KOPT-K1 (cell line): ENCODE data around the gene PTGIS.

Experiments
- H3K27ac ChIP-seq: fragments of 200-600 bp; sonication (generic); 2 replicates; pipeline ENCODE4 v1.5.1; 2016; ENCODE audit warnings: antibody characterized with exemption, mild to moderate bottlenecking, low read depth, low read length; ENCODE audit not compliant: poor library complexity, severe bottlenecking
- H3K36me3 ChIP-seq: fragments of 200-600 bp; sonication (generic); 2 replicates; pipeline ENCODE4 v1.5.1; 2017; ENCODE audit warnings: antibody characterized with exemption, mild to moderate bottlenecking, low read length, moderate library complexity; ENCODE audit not compliant: insufficient read depth
- H3K9me3 ChIP-seq: fragments of 200-600 bp; sonication (generic); 2 replicates; pipeline ENCODE4 v1.5.1; 2017; ENCODE audit warnings: antibody characterized with exemption, low read length, mild to moderate bottlenecking; ENCODE audit not compliant: insufficient read depth, poor library complexity, severe bottlenecking

Gene PTGIS

GRCh38 chr20:49587111-49587570, 19.2 kb upstream of the PTGIS start:
- Histone ChIP-seq H3K27ac (no peak overlapping the region), H3K36me3 (no peaks in the 10 kb centered on the region), H3K9me3 (peaks cover 4% of the 10 kb centered on the region)

GRCh38 chr20:49585585-49586245, 17.8 kb upstream of the PTGIS start:
- Histone ChIP-seq H3K27ac (no peak overlapping the region), H3K36me3 (no peaks in the 10 kb centered on the region)

DNA sequence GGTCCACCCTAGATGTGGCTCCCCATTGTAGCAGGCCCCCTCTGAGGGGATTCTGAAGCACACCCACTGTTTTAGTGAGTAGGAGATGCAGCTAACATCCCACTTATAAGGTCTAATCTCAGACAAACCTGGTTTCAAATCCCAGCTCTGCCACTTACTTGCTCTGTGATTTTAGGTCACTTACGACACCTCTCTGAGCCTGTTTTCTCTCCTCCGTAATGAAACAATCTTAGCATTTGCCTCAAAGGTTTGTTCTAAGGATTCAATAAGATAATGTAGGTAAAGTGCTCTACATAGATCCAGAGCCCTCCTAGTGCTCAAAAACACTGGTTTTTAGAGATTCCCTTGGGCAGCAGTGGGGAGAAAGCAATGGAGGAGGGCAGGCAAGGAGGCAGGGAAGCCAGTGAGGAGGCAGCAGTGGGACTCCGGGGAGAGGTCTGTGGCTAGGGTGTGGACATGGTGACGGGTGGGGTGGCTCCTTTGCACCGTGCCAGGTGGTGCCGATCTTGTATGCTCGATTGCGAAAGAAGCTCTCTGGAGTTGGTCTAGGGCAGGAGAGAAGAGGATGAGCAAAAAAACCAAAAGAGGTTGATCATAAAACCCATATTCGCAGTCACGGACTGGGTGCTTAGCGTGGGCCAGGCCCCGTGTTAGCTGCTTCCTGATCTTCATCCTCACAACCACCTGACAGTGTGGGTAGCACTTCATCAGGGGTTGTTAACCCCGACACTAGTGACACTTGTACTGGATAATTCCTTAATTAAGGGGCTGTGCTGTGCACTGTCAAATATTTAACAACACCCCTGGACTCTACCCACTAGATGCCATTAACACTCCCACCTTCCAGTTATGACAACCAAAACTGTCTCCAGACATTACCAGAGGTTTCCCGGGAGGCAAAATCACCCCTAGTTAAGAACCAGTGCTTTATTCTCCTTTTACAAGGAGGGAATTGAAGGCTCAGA, 16.8 kb upstream of the PTGIS start:
- no peaks in the 10 kb centered on the region for H3K36me3 ChIP-seq
- H3K9me3 ChIP-seq = peaks cover 7% of the 10 kb centered on the region
- H3K27ac ChIP-seq = peak overlapping the region; percentile 18

More at GRCh38 chr20:49585585-49586245, 17.8 kb upstream of the PTGIS start:
- H3K9me3 ChIP-seq = peaks cover 7% of the 10 kb centered on the region

GRCh38 chr20:49583669-49584417, 15.9 kb upstream of the PTGIS start:
- no peak overlapping the region for H3K27ac ChIP-seq
- peaks cover 7% of the 10 kb centered on the region for H3K9me3 ChIP-seq
- H3K36me3 ChIP-seq = no peaks in the 10 kb centered on the region

DNA sequence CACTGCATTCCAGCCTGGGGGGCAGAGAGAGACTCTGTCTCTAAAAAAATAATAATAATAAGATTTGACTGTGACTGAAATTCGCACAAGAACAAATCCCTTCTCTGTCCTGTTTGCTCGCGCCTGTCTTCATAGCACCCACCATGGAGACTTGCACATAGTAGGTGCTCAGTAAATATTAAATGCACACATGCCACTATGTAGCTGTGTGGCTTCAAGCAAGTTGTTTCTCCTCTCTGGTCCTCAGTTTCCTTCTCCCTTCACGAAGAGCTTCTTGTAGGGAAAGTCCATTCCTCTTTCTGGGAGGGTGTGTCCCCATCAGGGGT, 15.4 kb upstream of the PTGIS start:
- H3K27ac ChIP-seq = no peak overlapping the region

DNA sequence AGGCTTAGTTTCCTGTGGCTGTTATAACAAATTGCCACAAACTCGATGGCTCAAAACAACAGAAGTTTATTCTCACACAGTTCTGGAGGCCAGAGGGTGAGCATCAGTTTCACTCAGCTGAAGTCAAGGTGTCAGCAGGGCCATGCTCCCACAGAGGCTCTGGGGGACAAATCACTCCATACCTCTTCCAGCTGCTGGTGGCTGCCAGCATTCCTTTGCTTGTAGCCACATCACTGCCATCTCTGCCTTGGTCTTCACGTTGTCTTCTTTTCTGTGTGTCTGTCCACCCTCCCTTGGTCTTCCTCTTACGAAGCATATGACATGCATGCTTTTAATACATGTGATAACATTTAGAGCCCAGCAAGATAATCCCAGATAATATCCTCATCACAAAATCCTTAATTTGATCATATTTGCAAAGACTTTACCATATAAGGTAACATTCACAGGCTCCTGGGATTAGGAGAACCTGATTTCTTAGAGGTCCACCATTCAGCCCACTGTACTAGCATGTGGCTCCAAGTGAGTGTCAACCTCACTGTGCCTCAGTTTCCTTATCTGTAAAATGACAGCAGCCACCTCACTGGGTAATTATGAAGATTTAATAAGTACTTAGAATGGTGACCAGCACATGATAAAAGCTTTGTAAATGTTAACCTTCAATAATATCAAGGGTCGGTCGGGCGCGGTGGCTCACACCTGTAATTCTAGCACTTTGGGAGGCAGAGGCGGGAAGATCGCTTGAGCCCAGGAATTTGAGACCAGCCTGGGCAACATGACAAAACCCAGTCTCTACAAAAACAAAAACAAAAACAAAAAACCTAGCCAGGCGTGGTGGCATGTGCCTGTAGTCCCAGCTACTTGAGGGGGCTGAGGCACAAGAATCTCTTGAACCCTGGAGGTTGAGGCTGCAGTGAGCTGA, 14.7 kb upstream of the PTGIS start:
- Histone ChIP-seq H3K36me3 (no peaks in the 10 kb centered on the region), H3K27ac (no peak overlapping the region), H3K9me3 (peaks cover 7% of the 10 kb centered on the region)

More for the DNA sequence above, 15.4 kb upstream of the PTGIS start:
- Histone ChIP-seq H3K36me3 (no peaks in the 10 kb centered on the region), H3K9me3 (peaks cover 7% of the 10 kb centered on the region)

DNA sequence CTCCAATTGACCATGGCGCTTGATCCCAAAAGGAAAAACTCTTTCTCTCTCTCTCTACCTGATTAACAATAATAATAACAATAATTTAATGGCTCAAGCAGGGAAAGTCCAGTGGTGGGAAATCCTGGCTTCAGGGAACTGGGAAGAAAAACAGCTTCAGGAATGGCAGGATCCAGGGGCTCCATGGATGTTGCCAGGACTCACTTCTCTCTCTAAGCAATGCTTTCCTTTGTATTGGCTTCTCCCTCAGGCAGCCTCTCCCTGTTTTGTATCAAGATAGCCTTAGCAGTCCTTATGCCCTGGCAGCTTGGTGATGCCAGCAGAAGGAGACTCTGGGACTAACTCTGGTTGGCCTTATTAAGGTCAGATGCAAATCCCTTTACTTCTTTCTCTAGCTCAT, 13.5 kb upstream of the PTGIS start:
- Histone ChIP-seq H3K36me3 (no peaks in the 10 kb centered on the region), H3K27ac (no peak overlapping the region)

GRCh38 chr20:49580813-49581174, 12.9 kb upstream of the PTGIS start:
- no peak overlapping the region for H3K27ac ChIP-seq
- peaks cover 7% of the 10 kb centered on the region for H3K9me3 ChIP-seq

More for the DNA sequence above, 13.5 kb upstream of the PTGIS start:
- H3K9me3 ChIP-seq = peaks cover 7% of the 10 kb centered on the region

DNA sequence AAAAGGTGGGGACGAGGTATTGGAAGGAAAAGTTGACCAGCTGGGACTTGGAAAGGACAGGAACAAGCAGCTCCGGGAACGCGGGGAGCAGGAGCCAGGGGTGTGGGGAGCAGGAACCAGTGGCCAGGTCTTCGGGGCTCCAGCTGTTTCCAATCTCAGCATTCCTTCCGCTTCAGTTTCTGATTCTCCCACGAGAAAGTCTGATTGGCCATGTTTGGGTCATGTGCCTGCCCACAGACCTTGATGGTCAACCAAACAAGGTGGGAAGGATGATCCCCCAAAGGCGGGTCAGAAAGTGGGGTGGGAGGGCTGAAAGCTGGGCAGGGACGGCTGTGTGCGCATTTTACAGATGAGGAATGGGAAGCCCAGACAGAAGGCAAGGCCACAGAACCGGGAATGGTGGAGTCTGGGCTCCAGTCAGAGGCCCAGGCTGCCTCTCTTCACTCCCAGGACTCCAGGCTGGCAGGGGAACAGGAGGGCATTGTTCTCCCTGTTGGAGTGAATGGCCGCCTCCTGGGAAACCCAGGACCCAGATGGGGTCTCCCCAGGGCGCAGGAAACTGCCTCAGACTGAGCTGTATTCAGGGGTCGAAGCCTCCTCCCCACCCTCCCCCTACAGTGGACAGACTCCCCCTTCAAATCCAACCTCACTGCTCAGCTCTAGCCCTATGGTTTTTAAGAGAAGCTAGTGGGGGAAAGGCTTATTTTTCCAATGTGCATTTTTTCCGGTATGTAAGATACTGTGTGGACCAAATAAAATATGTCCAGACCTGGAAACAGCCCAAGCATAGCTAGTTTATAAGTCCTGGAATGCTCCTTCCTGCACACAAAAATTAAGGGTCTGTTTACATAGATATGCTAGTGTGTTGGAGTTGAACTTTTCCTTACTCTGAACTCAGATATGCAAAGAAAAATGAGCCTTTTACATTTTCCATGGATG, 12.2 kb upstream of the PTGIS start:
- H3K36me3 ChIP-seq = no peaks in the 10 kb centered on the region
- no peak overlapping the region for H3K27ac ChIP-seq
- H3K9me3 ChIP-seq = peaks cover 7% of the 10 kb centered on the region

More at GRCh38 chr20:49580813-49581174, 12.9 kb upstream of the PTGIS start:
- H3K36me3 ChIP-seq = no peaks in the 10 kb centered on the region

- peaks cover 7% of the 10 kb centered on the region for H3K9me3 ChIP-seq
- no peak overlapping the region for H3K27ac ChIP-seq
- no peaks in the 10 kb centered on the region for H3K36me3 ChIP-seq
These were observed 11.3 kb upstream of the PTGIS start for GRCh38 chr20:49579195-49579594.

DNA sequence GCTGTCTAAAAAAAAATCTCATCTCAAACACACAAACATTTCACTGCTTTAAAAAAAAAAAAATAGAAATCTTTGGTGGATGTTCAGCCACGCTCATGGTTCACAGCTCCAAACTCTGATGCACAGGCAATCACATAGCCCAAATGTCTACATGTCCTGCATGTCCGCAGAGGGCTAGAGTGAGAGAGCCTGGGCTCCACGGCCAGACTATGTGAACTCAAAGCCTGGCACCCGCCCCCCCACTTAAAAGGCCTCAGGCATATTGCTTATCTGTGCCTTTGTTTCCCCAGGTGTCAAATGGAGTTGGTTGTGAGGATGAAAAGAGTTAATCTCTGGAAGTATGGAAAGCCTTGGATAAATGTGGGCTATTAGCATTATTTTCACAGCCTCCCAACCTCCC, 10.5 kb upstream of the PTGIS start:
- H3K36me3 ChIP-seq = no peaks in the 10 kb centered on the region
- peaks cover 7% of the 10 kb centered on the region for H3K9me3 ChIP-seq
- no peak overlapping the region for H3K27ac ChIP-seq

GRCh38 chr20:49575551-49576060, 7.7 kb upstream of the PTGIS start:
- H3K9me3 ChIP-seq = no peaks in the 10 kb centered on the region
- no peak overlapping the region for H3K27ac ChIP-seq
- H3K36me3 ChIP-seq = no peaks in the 10 kb centered on the region

GRCh38 chr20:49573900-49574416, 6.0 kb upstream of the PTGIS start:
- Histone ChIP-seq H3K9me3 (no peaks in the 10 kb centered on the region), H3K36me3 (no peaks in the 10 kb centered on the region), H3K27ac (no peak overlapping the region)
